Neural cell (in vitro differentiated cells): Measurements from ENCODE around the gene RGS1. TPM values are rescaled to one million over a fixed set of nuclear protein-coding genes. Genes with fewer than 3 reads are reported as not detected.

Experiments used
- H2AFZ ChIP-seq: fragments of 200-600, 300-800 bp; sonication (generic), shearing (Covaris generic); 2 replicates; pipeline ENCODE4 v1.6.0; 2014; ENCODE audit warnings: low read depth, mild to moderate bottlenecking, antibody characterized with exemption, low read length, moderate library complexity
- H3F3A ChIP-seq: fragments of 200-600 bp; shearing (Covaris generic); 2 replicates; pipeline ENCODE4 v1.6.1; 2016; ENCODE audit warnings: mild to moderate bottlenecking, moderate library complexity, mixed read lengths, antibody characterized with exemption, low read length; ENCODE audit not compliant: insufficient read depth, poor library complexity, severe bottlenecking
- H3K27ac ChIP-seq: fragments of 200-600, 300-800 bp; sonication (generic), shearing (Covaris generic); 2 replicates; pipeline ENCODE4 v1.5.1; 2014; ENCODE audit warnings: mild to moderate bottlenecking, low read length, moderate library complexity
- H3K27me3 ChIP-seq: fragments of 300-800, 200-600 bp; sonication (generic), shearing (Covaris generic); 2 replicates; pipeline ENCODE4 v1.6.0; 2014; ENCODE audit warnings: mild to moderate bottlenecking, low read depth, low read length, moderate library complexity; ENCODE audit not compliant: insufficient read depth
- H3K36me3 ChIP-seq: fragments of 300-800, 200-600 bp; sonication (generic), shearing (Covaris generic); 2 replicates; pipeline ENCODE4 v1.5.1; 2014; ENCODE audit warnings: mild to moderate bottlenecking, antibody characterized with exemption, low read length, moderate library complexity; ENCODE audit not compliant: insufficient read depth
- H3K4me2 ChIP-seq: fragments of 300-800, 200-600 bp; sonication (generic), shearing (Covaris generic); 2 replicates; pipeline ENCODE4 v1.6.0; 2014; ENCODE audit warnings: mild to moderate bottlenecking, low read length
- H3K4me3 ChIP-seq: fragments of 300-800, 200-600 bp; sonication (generic), shearing (Covaris generic); 2 replicates; pipeline ENCODE4 v1.5.1; 2014; ENCODE audit warnings: mild to moderate bottlenecking, low read length, moderate library complexity
- H3K79me2 ChIP-seq: fragments of 200-600 bp; shearing (Covaris generic); replicated peaks from 2 replicates; pipeline ENCODE4 v1.6.0; 2014; ENCODE audit warnings: mild to moderate bottlenecking, low read length, moderate library complexity; ENCODE audit not compliant: insufficient read depth
- H3K9ac ChIP-seq: fragments of 300-800, 200-600 bp; sonication (generic), shearing (Covaris generic); 2 replicates; pipeline ENCODE4 v1.6.1; 2016; ENCODE audit warnings: mild to moderate bottlenecking, low read length, mixed read lengths
- H3K9me2 ChIP-seq: fragments of 200-600 bp; shearing (Covaris generic); 2 replicates; pipeline ENCODE4 v1.6.1; 2016; ENCODE audit warnings: mild to moderate bottlenecking, low read length, mixed read lengths; ENCODE audit not compliant: insufficient read depth
- H3K9me3 ChIP-seq: fragments of 200-600, 300-800 bp; sonication (generic), shearing (Covaris generic); 2 replicates; pipeline ENCODE4 v1.6.1; 2016; ENCODE audit warnings: mild to moderate bottlenecking, mixed run types, low read length, moderate library complexity, mixed read lengths
- H4K20me1 ChIP-seq: fragments of 200-600 bp; shearing (Covaris generic); 2 replicates; pipeline ENCODE4 v1.6.1; 2016; ENCODE audit warnings: mild to moderate bottlenecking, mixed run types; ENCODE audit not compliant: insufficient read depth
- EP300 ChIP-seq: fragments of 450-650 bp; conservative IDR thresholded peaks from 2 replicates; pipeline ENCODE4 v1.6.1; 2014; ENCODE audit warnings: antibody characterized with exemption, mild to moderate bottlenecking, moderate library complexity; ENCODE audit not compliant: poor library complexity, severe bottlenecking
- EZH2 ChIP-seq: fragments of 200-600, 300-800 bp; shearing (Covaris generic), sonication (generic); IDR thresholded peaks from 2 replicates; pipeline ENCODE4 v1.6.1; 2014; ENCODE audit warnings: antibody characterized with exemption, low read length, borderline replicate concordance, mild to moderate bottlenecking; ENCODE audit not compliant: insufficient read depth, poor library complexity, severe bottlenecking
- MXI1 ChIP-seq: fragments of 450-650 bp; conservative IDR thresholded peaks from 2 replicates; pipeline ENCODE4 v1.6.1; 2014; ENCODE audit warnings: antibody characterized with exemption, mild to moderate bottlenecking; ENCODE audit not compliant: poor library complexity, severe bottlenecking
- POLR2AphosphoS5 ChIP-seq: IDR thresholded peaks from 2 replicates; pipeline ENCODE4 v1.6.1; 2012
- RAD21 ChIP-seq: fragments of 450-650 bp; conservative IDR thresholded peaks from 2 replicates; pipeline ENCODE4 v1.6.1; 2014; ENCODE audit warnings: antibody characterized with exemption, mild to moderate bottlenecking, moderate library complexity
- SMC3 ChIP-seq: fragments of 450-650 bp; conservative IDR thresholded peaks from 2 replicates; pipeline ENCODE4 v1.6.1; 2014; ENCODE audit warnings: antibody characterized with exemption, mild to moderate bottlenecking, moderate library complexity; ENCODE audit not compliant: poor library complexity
- TAF1 ChIP-seq: IDR thresholded peaks from 2 replicates; pipeline ENCODE4 v1.6.1; 2012; ENCODE audit warnings: low read depth
- polyA plus RNA-seq: library from polyadenylated mRNA; depleted of rRNA; stranded (reverse); fragments of >200 nt; gene quantifications from 2 replicates; pipeline ENCODE4 v1.2.3, GENCODE V29; 2014
- TF ChIP-seq, protein P1 (sequence below): fragments of 450-650 bp; IDR thresholded peaks from 2 replicates; pipeline ENCODE4 v1.5.1; 2014; ENCODE audit warnings: antibody characterized with exemption, mild to moderate bottlenecking, moderate library complexity; ENCODE audit not compliant: poor library complexity, severe bottlenecking
- TF ChIP-seq, protein P2 (sequence below): IDR thresholded peaks from 2 replicates; pipeline ENCODE4 v1.6.1; 2012; ENCODE audit warnings: borderline replicate concordance

Gene RGS1
- polyA plus RNA-seq, 1 donor from 2014 or later: not detected

DNA sequence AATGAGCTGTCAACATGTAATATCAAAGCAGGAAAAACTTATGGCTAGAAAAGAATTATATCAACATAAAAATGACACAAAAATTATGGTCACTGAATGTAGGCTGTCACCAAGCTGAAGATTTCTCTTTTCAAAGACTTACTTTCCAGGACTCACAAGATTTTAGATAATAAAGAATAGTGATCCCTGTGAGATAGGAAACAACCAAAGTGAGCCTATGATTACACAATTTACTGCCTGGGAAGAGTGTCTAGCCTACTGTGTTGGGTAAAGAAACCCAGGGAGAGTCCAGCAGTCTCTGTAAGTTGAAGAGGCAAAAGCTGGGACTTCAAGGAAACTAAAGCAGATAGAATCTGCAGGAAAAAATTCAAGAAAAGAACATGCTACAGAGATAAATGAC is 20.2 kb upstream of the RGS1 start:
- Histone ChIP-seq H3K9me2 (no peaks in the 10 kb centered on the region), H3K27ac (no peak overlapping the region), H2AFZ (no peak overlapping the region), H3F3A (no peaks in the 10 kb centered on the region), H3K4me3 (no peak overlapping the region), H3K79me2 (no peaks in the 10 kb centered on the region), H3K36me3 (no peaks in the 10 kb centered on the region), H3K9ac (no peak overlapping the region), H3K27me3 (no peaks in the 10 kb centered on the region), H4K20me1 (no peaks in the 10 kb centered on the region), H3K4me2 (no peak overlapping the region), H3K9me3 (no peaks in the 10 kb centered on the region)
- TF ChIP-seq, protein P1, sequence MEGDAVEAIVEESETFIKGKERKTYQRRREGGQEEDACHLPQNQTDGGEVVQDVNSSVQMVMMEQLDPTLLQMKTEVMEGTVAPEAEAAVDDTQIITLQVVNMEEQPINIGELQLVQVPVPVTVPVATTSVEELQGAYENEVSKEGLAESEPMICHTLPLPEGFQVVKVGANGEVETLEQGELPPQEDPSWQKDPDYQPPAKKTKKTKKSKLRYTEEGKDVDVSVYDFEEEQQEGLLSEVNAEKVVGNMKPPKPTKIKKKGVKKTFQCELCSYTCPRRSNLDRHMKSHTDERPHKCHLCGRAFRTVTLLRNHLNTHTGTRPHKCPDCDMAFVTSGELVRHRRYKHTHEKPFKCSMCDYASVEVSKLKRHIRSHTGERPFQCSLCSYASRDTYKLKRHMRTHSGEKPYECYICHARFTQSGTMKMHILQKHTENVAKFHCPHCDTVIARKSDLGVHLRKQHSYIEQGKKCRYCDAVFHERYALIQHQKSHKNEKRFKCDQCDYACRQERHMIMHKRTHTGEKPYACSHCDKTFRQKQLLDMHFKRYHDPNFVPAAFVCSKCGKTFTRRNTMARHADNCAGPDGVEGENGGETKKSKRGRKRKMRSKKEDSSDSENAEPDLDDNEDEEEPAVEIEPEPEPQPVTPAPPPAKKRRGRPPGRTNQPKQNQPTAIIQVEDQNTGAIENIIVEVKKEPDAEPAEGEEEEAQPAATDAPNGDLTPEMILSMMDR: no peak
- TF ChIP-seq EP300: no peak
- no peak for TF ChIP-seq TAF1
- TF ChIP-seq EZH2: no peak
- no peak for TF ChIP-seq POLR2AphosphoS5
- TF ChIP-seq, protein P2, sequence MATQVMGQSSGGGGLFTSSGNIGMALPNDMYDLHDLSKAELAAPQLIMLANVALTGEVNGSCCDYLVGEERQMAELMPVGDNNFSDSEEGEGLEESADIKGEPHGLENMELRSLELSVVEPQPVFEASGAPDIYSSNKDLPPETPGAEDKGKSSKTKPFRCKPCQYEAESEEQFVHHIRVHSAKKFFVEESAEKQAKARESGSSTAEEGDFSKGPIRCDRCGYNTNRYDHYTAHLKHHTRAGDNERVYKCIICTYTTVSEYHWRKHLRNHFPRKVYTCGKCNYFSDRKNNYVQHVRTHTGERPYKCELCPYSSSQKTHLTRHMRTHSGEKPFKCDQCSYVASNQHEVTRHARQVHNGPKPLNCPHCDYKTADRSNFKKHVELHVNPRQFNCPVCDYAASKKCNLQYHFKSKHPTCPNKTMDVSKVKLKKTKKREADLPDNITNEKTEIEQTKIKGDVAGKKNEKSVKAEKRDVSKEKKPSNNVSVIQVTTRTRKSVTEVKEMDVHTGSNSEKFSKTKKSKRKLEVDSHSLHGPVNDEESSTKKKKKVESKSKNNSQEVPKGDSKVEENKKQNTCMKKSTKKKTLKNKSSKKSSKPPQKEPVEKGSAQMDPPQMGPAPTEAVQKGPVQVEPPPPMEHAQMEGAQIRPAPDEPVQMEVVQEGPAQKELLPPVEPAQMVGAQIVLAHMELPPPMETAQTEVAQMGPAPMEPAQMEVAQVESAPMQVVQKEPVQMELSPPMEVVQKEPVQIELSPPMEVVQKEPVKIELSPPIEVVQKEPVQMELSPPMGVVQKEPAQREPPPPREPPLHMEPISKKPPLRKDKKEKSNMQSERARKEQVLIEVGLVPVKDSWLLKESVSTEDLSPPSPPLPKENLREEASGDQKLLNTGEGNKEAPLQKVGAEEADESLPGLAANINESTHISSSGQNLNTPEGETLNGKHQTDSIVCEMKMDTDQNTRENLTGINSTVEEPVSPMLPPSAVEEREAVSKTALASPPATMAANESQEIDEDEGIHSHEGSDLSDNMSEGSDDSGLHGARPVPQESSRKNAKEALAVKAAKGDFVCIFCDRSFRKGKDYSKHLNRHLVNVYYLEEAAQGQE: no peak
- no peak for TF ChIP-seq MXI1
- TF ChIP-seq SMC3: no peak
- no peak for TF ChIP-seq RAD21

DNA sequence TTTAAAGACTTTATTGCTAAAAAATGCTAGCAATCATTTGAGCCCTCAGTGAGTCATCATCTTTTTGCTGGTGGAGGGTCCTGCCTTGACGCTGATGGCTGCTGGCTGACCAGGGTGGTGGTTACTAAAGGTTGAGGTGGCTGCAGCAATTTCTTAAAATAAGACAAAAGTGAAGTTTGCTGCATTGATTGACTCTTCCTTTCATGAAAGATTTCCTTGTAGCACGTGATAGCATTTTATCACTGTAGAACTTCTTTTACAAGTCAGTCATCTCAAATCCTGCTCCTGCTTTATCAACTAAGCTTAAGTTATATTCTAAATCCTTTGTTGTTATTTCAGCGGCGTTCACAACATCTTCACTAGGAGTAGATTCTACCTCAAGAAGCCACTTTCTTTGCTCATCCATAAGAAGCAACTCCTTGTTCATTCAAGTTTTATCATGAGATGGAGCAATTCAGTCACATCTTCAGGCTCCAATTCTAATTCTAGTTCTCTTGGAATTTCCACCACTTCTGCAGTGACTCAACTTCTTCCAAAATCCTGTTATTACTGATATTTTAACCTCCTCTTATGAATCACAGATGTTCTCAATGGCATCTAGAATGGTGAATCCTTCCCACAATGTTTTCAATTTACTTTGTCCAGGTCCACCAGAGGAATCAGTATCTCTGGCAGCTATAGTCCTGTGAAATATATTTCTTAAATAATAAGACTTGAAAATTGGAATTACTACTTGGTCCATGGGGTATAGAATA is 17.6 kb upstream of the RGS1 start:
- Histone ChIP-seq H3K27me3 (no peaks in the 10 kb centered on the region), H3K4me2 (no peak overlapping the region), H3K36me3 (no peaks in the 10 kb centered on the region), H3K79me2 (no peaks in the 10 kb centered on the region), H3F3A (no peaks in the 10 kb centered on the region), H2AFZ (no peak overlapping the region), H3K9ac (no peak overlapping the region), H3K9me2 (no peaks in the 10 kb centered on the region), H3K9me3 (no peaks in the 10 kb centered on the region), H4K20me1 (no peaks in the 10 kb centered on the region), H3K27ac (no peak overlapping the region), H3K4me3 (no peak overlapping the region)
- TF ChIP-seq, protein P1: no peak
- TF ChIP-seq MXI1: no peak
- TF ChIP-seq EZH2: no peak
